Measurements from ENCODE around the gene SARM1. TPM values are rescaled to one million over a fixed set of nuclear protein-coding genes. Genes with fewer than 3 reads are reported as not detected.

SARM1 gene
- total RNA-seq, 2 experiments from 2014 or later: 18.1 to 21.9 TPM

GRCh38 chr17:28385037-28385400 is 13.5 kb downstream of the SARM1 start:
- ATAC-seq (peak; percentile 17), DNase-seq (peak; percentile 26)
- H3K27ac Mint-ChIP-seq: peak overlapping the region; percentile 73

GRCh38 chr17:28385406-28385805 is 13.9 kb downstream of the SARM1 start:
- intact Hi-C loops (cut with DNase I, micrococcal nuclease): loop anchor here (2.0 to 5.0 kb wide), 2 partner anchors 31 to 48 kb away; partner anchors contain the start of genes IFT20 (in 1 of the 2) and TNFAIP1 (in 1 of the 2)
- peaks cover 11% of the 10 kb centered on the region for H3K27me3 Mint-ChIP-seq
- no peaks in the 10 kb centered on the region for H3K9me3 Mint-ChIP-seq (ENCODE audit: low read depth)
- DNase-seq (peak; percentile 49), ATAC-seq (peak; percentile 23)
- H3K27ac Mint-ChIP-seq: peak overlapping the region; percentile 47
- peaks cover 17% of the 10 kb centered on the region for H3K4me1 Mint-ChIP-seq
- POLR2A ChIA-PET: no interaction called here
- CTCF ChIA-PET: interaction anchor here (0.6 to 1.8 kb wide), 5 partner anchors 12 to 166 kb away, joined by 3 to 5 read pairs (median 4); partner anchors contain the start of gene POLDIP2
- H3K36me3 Mint-ChIP-seq (ENCODE audit: low read depth): peaks cover 32% of the 10 kb centered on the region
- H3K4me3 Mint-ChIP-seq: peak overlapping the region; percentile 86

More at GRCh38 chr17:28385037-28385400, 13.5 kb downstream of the SARM1 start:
- no peaks in the 10 kb centered on the region for H3K9me3 Mint-ChIP-seq (ENCODE audit: low read depth)
- H3K4me3 Mint-ChIP-seq: peak overlapping the region; percentile 86
- intact Hi-C loops (cut with DNase I, micrococcal nuclease): loop anchor here (2.0 to 5.0 kb wide), 2 partner anchors 32 to 48 kb away; partner anchors contain the start of genes IFT20 (in 1 of the 2) and TNFAIP1 (in 1 of the 2)
- peaks cover 17% of the 10 kb centered on the region for H3K4me1 Mint-ChIP-seq
- peaks cover 31% of the 10 kb centered on the region for H3K36me3 Mint-ChIP-seq (ENCODE audit: low read depth)
- ChIA-PET POLR2A (no interaction called here), CTCF (interaction anchor here (1.2 to 1.8 kb wide), 4 partner anchors 12 to 166 kb away, joined by 3 to 5 read pairs (median 4); partner anchors contain the start of gene POLDIP2)
- H3K27me3 Mint-ChIP-seq: peaks cover 11% of the 10 kb centered on the region

- DNase-seq (no peak), ATAC-seq (no peak)
- Mint-ChIP-seq H3K4me3 (no peak overlapping the region), H3K27ac (no peak overlapping the region), H3K9me3 (ENCODE audit: low read depth) (no peaks in the 10 kb centered on the region), H3K36me3 (ENCODE audit: low read depth) (peaks cover 37% of the 10 kb centered on the region), H3K4me1 (peaks cover 15% of the 10 kb centered on the region), H3K27me3 (peaks cover 9% of the 10 kb centered on the region)
- intact Hi-C loops (cut with DNase I, micrococcal nuclease): loop anchor here in 1 of 2 experiments (5.0 kb wide), 1 partner anchor 49 kb away; the partner anchor contains the start of genes IFT20 and TNFAIP1
- ChIA-PET POLR2A (no interaction called here), CTCF (interaction anchor here (1.0 kb wide), 1 partner anchor 15 kb away, joined by 3 read pairs; the partner anchor contains the start of gene SARM1)
Observed at GRCh38 chr17:28386391-28386790, 14.9 kb downstream of the SARM1 start.

GRCh38 chr17:28388106-28388505 is 16.6 kb downstream of the SARM1 start:
- Mint-ChIP-seq H3K4me3 (no peak overlapping the region), H3K9me3 (ENCODE audit: low read depth) (no peaks in the 10 kb centered on the region), H3K27me3 (peaks cover 4% of the 10 kb centered on the region), H3K36me3 (ENCODE audit: low read depth) (peaks cover 36% of the 10 kb centered on the region), H3K4me1 (peaks cover 13% of the 10 kb centered on the region), H3K27ac (no peak overlapping the region)
- ChIA-PET CTCF (no interaction called here), POLR2A (no interaction called here)
- DNase-seq (no peak), ATAC-seq (no peak)
- intact Hi-C loops (cut with DNase I, micrococcal nuclease): loop anchor here in 1 of 2 experiments (5.0 kb wide), 1 partner anchor 51 kb away; the partner anchor contains the start of genes IFT20 and TNFAIP1

- H3K4me1 Mint-ChIP-seq: peaks cover 4% of the 10 kb centered on the region
- POLR2A ChIA-PET: interaction anchor here (1.0 kb wide), 1 partner anchor 15 kb away, joined by 7 read pairs; no protein-coding TSS in a partner anchor
- no peaks in the 10 kb centered on the region for H3K9me3 Mint-ChIP-seq (ENCODE audit: low read depth)
- H3K27ac Mint-ChIP-seq: no peak overlapping the region
- H3K36me3 Mint-ChIP-seq (ENCODE audit: low read depth): peaks cover 42% of the 10 kb centered on the region
- CTCF ChIA-PET: no interaction called here
- no peak overlapping the region for H3K4me3 Mint-ChIP-seq
- intact Hi-C loops (cut with DNase I, micrococcal nuclease): no loop called here
- no peaks in the 10 kb centered on the region for H3K27me3 Mint-ChIP-seq
- no peak for DNase-seq
- ATAC-seq: no peak
Observed at GRCh38 chr17:28390141-28390540, 18.6 kb downstream of the SARM1 start.

- no peak overlapping the region for H3K4me3 Mint-ChIP-seq
- DNase-seq (no peak), ATAC-seq (no peak)
- ChIA-PET CTCF (no interaction called here), POLR2A (interaction anchor here (1.0 kb wide), 1 partner anchor 15 kb away, joined by 7 read pairs; no protein-coding TSS in a partner anchor)
- no peaks in the 10 kb centered on the region for H3K27me3 Mint-ChIP-seq
- H3K36me3 Mint-ChIP-seq (ENCODE audit: low read depth): peaks cover 38% of the 10 kb centered on the region
- intact Hi-C loops (cut with DNase I, micrococcal nuclease): no loop called here
- no peak overlapping the region for H3K27ac Mint-ChIP-seq
- H3K9me3 Mint-ChIP-seq (ENCODE audit: low read depth): no peaks in the 10 kb centered on the region
- peaks cover under 1% of the 10 kb centered on the region for H3K4me1 Mint-ChIP-seq
Observed at GRCh38 chr17:28390563-28390962, 19.1 kb downstream of the SARM1 start.

GRCh38 chr17:28390984-28391383 is 19.5 kb downstream of the SARM1 start:
- H3K4me3 Mint-ChIP-seq: no peak overlapping the region
- H3K27me3 Mint-ChIP-seq: no peaks in the 10 kb centered on the region
- H3K36me3 Mint-ChIP-seq (ENCODE audit: low read depth): peaks cover 38% of the 10 kb centered on the region
- intact Hi-C loops (cut with DNase I, micrococcal nuclease): no loop called here
- no peak overlapping the region for H3K27ac Mint-ChIP-seq
- ATAC-seq: no peak
- DNase-seq: no peak
- POLR2A ChIA-PET: interaction anchor here (1.0 kb wide), 1 partner anchor 14 kb away, joined by 7 read pairs; no protein-coding TSS in a partner anchor
- no peaks in the 10 kb centered on the region for H3K9me3 Mint-ChIP-seq (ENCODE audit: low read depth)
- CTCF ChIA-PET: interaction anchor here (0.6 to 1.1 kb wide), 4 partner anchors 44 to 998 kb away, joined by 3 to 8 read pairs (median 3); no protein-coding TSS in a partner anchor
- H3K4me1 Mint-ChIP-seq: no peaks in the 10 kb centered on the region

GRCh38 chr17:28391401-28391800 is 19.9 kb downstream of the SARM1 start:
- peaks cover 38% of the 10 kb centered on the region for H3K36me3 Mint-ChIP-seq (ENCODE audit: low read depth)

GRCh38 chr17:28392491-28392890 is 21.0 kb downstream of the SARM1 start:
- Mint-ChIP-seq H3K9me3 (ENCODE audit: low read depth) (no peaks in the 10 kb centered on the region), H3K27me3 (no peaks in the 10 kb centered on the region), H3K36me3 (ENCODE audit: low read depth) (peaks cover 38% of the 10 kb centered on the region), H3K27ac (no peak overlapping the region), H3K4me3 (no peak overlapping the region), H3K4me1 (no peaks in the 10 kb centered on the region)
- DNase-seq (no peak), ATAC-seq (no peak)
- ChIA-PET POLR2A (no interaction called here), CTCF (interaction anchor here (0.6 to 1.0 kb wide), 2 partner anchors 14 to 141 kb away, joined by 3 read pairs; partner anchors contain the start of gene SLC46A1)
- intact Hi-C loops (cut with DNase I, micrococcal nuclease): no loop called here

More at GRCh38 chr17:28391401-28391800, 19.9 kb downstream of the SARM1 start:
- Mint-ChIP-seq H3K9me3 (ENCODE audit: low read depth) (no peaks in the 10 kb centered on the region), H3K27ac (no peak overlapping the region), H3K27me3 (no peaks in the 10 kb centered on the region), H3K4me3 (no peak overlapping the region), H3K4me1 (no peaks in the 10 kb centered on the region)
- DNase-seq (no peak), ATAC-seq (no peak)
- CTCF ChIA-PET: interaction anchor here (0.6 to 1.1 kb wide), 6 partner anchors 15 to 999 kb away, joined by 3 to 8 read pairs (median 3); partner anchors contain the start of gene SLC46A1
- intact Hi-C loops (cut with DNase I, micrococcal nuclease): no loop called here
- POLR2A ChIA-PET: interaction anchor here (1.0 kb wide), 1 partner anchor 14 kb away, joined by 7 read pairs; no protein-coding TSS in a partner anchor

- intact Hi-C loops (cut with DNase I, micrococcal nuclease): no loop called here
- H3K4me1 Mint-ChIP-seq: no peaks in the 10 kb centered on the region
- POLR2A ChIA-PET: no interaction called here
- no peaks in the 10 kb centered on the region for H3K9me3 Mint-ChIP-seq (ENCODE audit: low read depth)
- no peak overlapping the region for H3K27ac Mint-ChIP-seq
- H3K36me3 Mint-ChIP-seq (ENCODE audit: low read depth): peaks cover 24% of the 10 kb centered on the region
- no peak for ATAC-seq
- H3K27me3 Mint-ChIP-seq: no peaks in the 10 kb centered on the region
- CTCF ChIA-PET: interaction anchor here (0.6 to 0.7 kb wide), 3 partner anchors 89 to 525 kb away, joined by 3 to 4 read pairs (median 3); no protein-coding TSS in a partner anchor
- no peak overlapping the region for H3K4me3 Mint-ChIP-seq
- no peak for DNase-seq
Observed at GRCh38 chr17:28394337-28395116, 23.0 kb downstream of the SARM1 start.

GRCh38 chr17:28395426-28395825 is 23.9 kb downstream of the SARM1 start:
- Mint-ChIP-seq H3K9me3 (ENCODE audit: low read depth) (no peaks in the 10 kb centered on the region), H3K4me1 (no peaks in the 10 kb centered on the region), H3K36me3 (ENCODE audit: low read depth) (peaks cover 19% of the 10 kb centered on the region), H3K27me3 (no peaks in the 10 kb centered on the region), H3K27ac (no peak overlapping the region), H3K4me3 (no peak overlapping the region)
- ChIA-PET CTCF (interaction anchor here (0.6 to 0.7 kb wide), 3 partner anchors 88 to 526 kb away, joined by 3 to 4 read pairs (median 3); no protein-coding TSS in a partner anchor), POLR2A (no interaction called here)
- ATAC-seq (no peak), DNase-seq (no peak)
- intact Hi-C loops (cut with DNase I, micrococcal nuclease): no loop called here
